Measurements from ENCODE around the gene KHK. TPM values are rescaled to one million over a fixed set of nuclear protein-coding genes. Genes with fewer than 3 reads are reported as not detected.

KHK gene
- total RNA-seq, 4 donors from 2014 or later: 1.2 to 6.1 (median 1.9) TPM

DNA sequence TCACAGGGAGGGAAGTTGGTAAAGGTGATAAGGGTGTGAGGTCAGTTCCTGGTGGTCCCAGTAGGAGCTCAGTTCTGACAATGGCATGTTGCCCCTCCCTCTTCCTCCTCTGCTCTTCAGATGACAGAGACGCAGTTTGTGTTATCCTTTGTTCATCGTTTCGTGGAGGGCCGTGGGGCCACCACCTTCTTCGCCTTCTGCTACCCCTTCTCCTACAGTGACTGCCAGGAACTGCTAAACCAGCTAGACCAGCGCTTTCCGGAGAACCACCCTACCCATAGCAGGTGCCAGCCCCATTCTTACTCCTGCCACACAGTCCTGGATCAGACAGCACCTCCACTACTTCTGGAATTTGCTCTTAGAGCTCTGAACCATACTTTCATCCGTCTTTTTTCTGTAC lies 32.8 kb upstream of the KHK start:
- H3K27me3 ChIP-seq: no peaks in the 10 kb centered on the region
- 80 to 85% methylated on average over 7 to 8 of the region's 8 CpGs for WGBS, 2 donors (ENCODE audit: low coverage in 1 of 2)
- H3K4me1 ChIP-seq: peaks cover 0 to 30% (median 15%) of the 10 kb centered on the region in 3 donors
- H3K27ac ChIP-seq: no peak overlapping the region
- H3K9me3 ChIP-seq: no peaks in the 10 kb centered on the region
- no peak for TF ChIP-seq EP300 (IDR thresholded peaks at IDR 0.05)
- no peak for TF ChIP-seq POLR2AphosphoS5 (IDR thresholded peaks at IDR 0.05)
- TF ChIP-seq POLR2A (IDR thresholded peaks at IDR 0.05): no peak
- TF ChIP-seq, protein P1, sequence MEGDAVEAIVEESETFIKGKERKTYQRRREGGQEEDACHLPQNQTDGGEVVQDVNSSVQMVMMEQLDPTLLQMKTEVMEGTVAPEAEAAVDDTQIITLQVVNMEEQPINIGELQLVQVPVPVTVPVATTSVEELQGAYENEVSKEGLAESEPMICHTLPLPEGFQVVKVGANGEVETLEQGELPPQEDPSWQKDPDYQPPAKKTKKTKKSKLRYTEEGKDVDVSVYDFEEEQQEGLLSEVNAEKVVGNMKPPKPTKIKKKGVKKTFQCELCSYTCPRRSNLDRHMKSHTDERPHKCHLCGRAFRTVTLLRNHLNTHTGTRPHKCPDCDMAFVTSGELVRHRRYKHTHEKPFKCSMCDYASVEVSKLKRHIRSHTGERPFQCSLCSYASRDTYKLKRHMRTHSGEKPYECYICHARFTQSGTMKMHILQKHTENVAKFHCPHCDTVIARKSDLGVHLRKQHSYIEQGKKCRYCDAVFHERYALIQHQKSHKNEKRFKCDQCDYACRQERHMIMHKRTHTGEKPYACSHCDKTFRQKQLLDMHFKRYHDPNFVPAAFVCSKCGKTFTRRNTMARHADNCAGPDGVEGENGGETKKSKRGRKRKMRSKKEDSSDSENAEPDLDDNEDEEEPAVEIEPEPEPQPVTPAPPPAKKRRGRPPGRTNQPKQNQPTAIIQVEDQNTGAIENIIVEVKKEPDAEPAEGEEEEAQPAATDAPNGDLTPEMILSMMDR (IDR thresholded peaks at IDR 0.05): no peak
- H3K4me3 ChIP-seq: no peak overlapping the region
- H3K36me3 ChIP-seq: peaks cover 0 to 60% of the 10 kb centered on the region in 2 donors
- no peak for ATAC-seq

DNA sequence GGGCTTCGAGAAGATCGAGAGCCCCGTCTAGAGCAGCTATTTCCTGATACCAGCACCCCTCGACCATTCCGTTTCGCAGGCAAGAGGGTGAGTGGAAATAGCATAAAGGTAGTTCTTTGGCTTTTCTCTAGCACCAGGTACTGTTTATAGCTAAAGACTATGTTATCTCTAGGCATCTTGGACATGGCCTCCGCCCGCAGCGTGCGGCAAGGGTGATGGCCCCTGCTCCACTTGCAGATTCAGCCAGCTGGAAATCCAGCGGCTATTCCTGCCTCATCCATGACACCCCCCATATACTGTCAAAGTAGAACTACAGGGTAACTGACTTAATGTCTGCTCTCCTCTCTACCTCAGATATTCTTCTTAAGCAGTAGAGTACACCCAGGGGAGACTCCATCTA lies 31.9 kb upstream of the KHK start:
- Histone ChIP-seq H3K36me3 (peaks cover 0 to 70% of the 10 kb centered on the region in 2 donors), H3K4me1 (peaks cover 0 to 22% (median 9%) of the 10 kb centered on the region in 3 donors), H3K27me3 (no peaks in the 10 kb centered on the region), H3K27ac (no peak overlapping the region), H3K4me3 (no peak overlapping the region), H3K9me3 (no peaks in the 10 kb centered on the region)
- WGBS, 2 donors (ENCODE audit: low coverage in 1 of 2): 92 to 100% methylated on average over 1 to 5 of the region's 11 CpGs
- ATAC-seq: no peak
- no peak for TF ChIP-seq POLR2AphosphoS5 (IDR thresholded peaks at IDR 0.05)
- TF ChIP-seq, protein P1 (IDR thresholded peaks at IDR 0.05): no peak
- no peak for TF ChIP-seq EP300 (IDR thresholded peaks at IDR 0.05)
- TF ChIP-seq POLR2A (IDR thresholded peaks at IDR 0.05): no peak

DNA sequence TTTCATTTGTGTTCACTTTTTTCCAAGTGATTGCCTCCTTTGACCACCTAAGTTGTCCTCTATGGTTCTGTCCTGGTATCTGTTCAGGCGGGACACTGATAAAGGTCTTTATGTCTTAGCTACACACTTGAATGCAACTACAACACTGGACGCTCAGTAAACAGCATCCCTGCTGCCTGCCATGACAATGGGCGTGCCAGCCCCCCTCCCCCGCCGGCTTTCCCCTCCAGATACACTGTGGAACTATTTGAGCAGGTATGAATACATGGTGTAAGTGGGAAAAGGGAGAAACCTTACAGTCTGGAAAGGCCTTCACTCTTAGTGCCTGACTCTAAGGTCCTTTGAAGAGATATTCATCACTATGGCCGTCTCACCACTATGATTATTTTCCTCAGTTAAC lies 29.4 kb upstream of the KHK start:
- TF ChIP-seq POLR2A (IDR thresholded peaks at IDR 0.05) (no peak), POLR2AphosphoS5 (IDR thresholded peaks at IDR 0.05) (no peak), EP300 (IDR thresholded peaks at IDR 0.05) (no peak)
- TF ChIP-seq, protein P1 (IDR thresholded peaks at IDR 0.05): no peak
- peaks cover 0 to 83% of the 10 kb centered on the region in 2 donors for H3K36me3 ChIP-seq

DNA sequence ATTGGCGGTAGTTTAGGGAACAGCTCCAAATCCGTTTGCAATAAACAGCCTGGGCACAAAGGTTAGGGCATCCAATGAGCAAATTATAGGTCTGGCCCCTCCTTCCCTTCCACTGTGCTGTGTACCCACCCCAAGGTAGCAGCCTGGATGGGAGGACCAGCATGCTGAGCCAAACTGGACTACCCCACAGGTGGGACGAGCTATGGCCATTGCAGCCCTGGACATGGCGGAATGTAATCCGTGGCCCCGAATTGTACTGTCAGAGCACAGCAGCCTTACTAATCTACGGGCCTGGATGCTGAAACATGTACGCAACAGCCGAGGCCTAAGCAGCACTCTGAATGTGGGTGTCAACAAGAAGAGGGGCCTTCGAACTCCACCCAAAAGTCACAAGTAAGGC lies 28.4 kb upstream of the KHK start:
- Histone ChIP-seq H3K9me3 (no peaks in the 10 kb centered on the region), H3K4me3 (no peak overlapping the region), H3K4me1 (no peaks in the 10 kb centered on the region), H3K27me3 (no peaks in the 10 kb centered on the region), H3K27ac (no peak overlapping the region), H3K36me3 (peaks cover 0 to 78% of the 10 kb centered on the region in 2 donors)
- ATAC-seq: no peak
- TF ChIP-seq POLR2A (IDR thresholded peaks at IDR 0.05) (no peak), POLR2AphosphoS5 (IDR thresholded peaks at IDR 0.05) (no peak), EP300 (IDR thresholded peaks at IDR 0.05) (no peak)
- TF ChIP-seq, protein P1 (IDR thresholded peaks at IDR 0.05): no peak
- WGBS, 2 donors (ENCODE audit: low coverage in 1 of 2): 69 to 80% methylated on average over 2 to 3 of the region's 10 CpGs

More for the DNA sequence above, 29.4 kb upstream of the KHK start:
- WGBS, 2 donors (ENCODE audit: low coverage in 1 of 2): 72 to 87% methylated on average over 3 to 5 of the region's 6 CpGs
- Histone ChIP-seq H3K4me1 (peaks cover 0 to 9% (median 6%) of the 10 kb centered on the region in 3 donors), H3K4me3 (no peak overlapping the region), H3K27me3 (no peaks in the 10 kb centered on the region), H3K27ac (no peak overlapping the region), H3K9me3 (no peaks in the 10 kb centered on the region)
- ATAC-seq: no peak

DNA sequence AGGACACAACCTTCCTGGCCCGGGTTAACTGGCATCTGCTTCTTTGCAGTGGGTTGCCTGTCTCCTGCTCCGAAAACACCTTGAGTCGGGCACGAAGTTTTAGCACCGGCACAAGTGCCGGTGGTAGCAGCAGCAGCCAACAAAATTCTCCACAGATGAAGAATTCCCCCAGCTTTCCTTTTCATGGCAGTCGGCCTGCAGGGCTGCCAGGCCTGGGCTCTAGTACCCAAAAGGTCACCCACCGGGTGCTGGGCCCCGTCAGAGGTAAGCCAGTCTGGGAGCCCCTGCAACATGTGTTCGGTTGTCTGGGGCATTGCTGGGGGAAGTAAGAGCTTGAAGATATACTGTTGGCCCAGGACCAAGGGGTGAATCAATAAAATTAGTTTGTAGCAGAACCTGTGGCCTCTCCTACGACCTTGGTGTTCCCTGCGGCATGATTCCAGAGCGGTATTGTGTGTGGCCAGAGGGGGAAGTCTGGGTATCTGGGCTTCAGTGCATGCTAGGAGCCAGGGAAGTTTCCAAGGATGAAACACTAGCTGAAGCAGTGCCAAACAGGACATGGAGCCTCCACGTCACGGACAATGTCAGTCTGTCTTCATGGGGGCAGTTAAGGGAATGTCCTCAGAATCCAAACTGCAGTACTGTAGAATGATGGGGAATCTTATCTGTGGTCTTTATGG lies 27.3 kb upstream of the KHK start:
- Histone ChIP-seq H3K9me3 (no peaks in the 10 kb centered on the region), H3K27me3 (no peaks in the 10 kb centered on the region), H3K4me3 (no peak overlapping the region), H3K36me3 (peaks cover 0 to 67% of the 10 kb centered on the region in 2 donors), H3K4me1 (peaks cover 0 to 6% (median 0%) of the 10 kb centered on the region in 3 donors), H3K27ac (peak overlapping the region in 1 of 4 donors; percentile 0)
- 50% methylated on average over 3 of the region's 15 CpGs; no CpG with 5 or more reads in 1 of the 2 donors for WGBS, 2 donors (ENCODE audit: low coverage in 1 of 2)
- TF ChIP-seq POLR2AphosphoS5 (IDR thresholded peaks at IDR 0.05) (no peak), EP300 (IDR thresholded peaks at IDR 0.05) (no peak)
- no peak for ATAC-seq
